Measurements from ENCODE around the gene MARVELD1. TPM values are rescaled to one million over a fixed set of nuclear protein-coding genes. Genes with fewer than 3 reads are reported as not detected.
A peak's percentile ranks its signal among the peaks of the same experiment; 100 is the strongest.
"Not testable (repeated sequence)": the region's sequence is repeated elsewhere in the genome, so short reads cannot be mapped to it uniquely, and the experiment has no call there.

Gene MARVELD1
- 4.6 and 5.6 TPM in 2 replicates for total RNA-seq

GRCh38 chr10:97713339-97713825 lies at the start of gene MARVELD1:
MARVELD1 (plus strand) TSS chr10:97713730; CDS start chr10:97713877, 147 bp downstream.
- Mint-ChIP-seq H3K27ac (peak within 1 kb of the TSS; percentile 97), H3K9me3 (no peaks in the 10 kb centered on the region), H3K4me1 (peaks cover 10% of the 10 kb centered on the region), H3K27me3 (peaks cover 26% of the 10 kb centered on the region), H3K4me3 (peak within 1 kb of the TSS; percentile 97), H3K36me3 (ENCODE audit: low read depth) (no peaks in the 10 kb centered on the region)
- intact Hi-C loops (cut with micrococcal nuclease), result no loop called here
- peak; percentile 62 for DNase-seq

GRCh38 chr10:97664282-97664850 lies 49.2 kb upstream of the MARVELD1 start:
- peaks cover 29% of the 10 kb centered on the region for H3K36me3 Mint-ChIP-seq (ENCODE audit: low read depth)

GRCh38 chr10:97666992-97667391 lies 46.5 kb upstream of the MARVELD1 start:
- Mint-ChIP-seq H3K36me3 (ENCODE audit: low read depth) (peaks cover 24% of the 10 kb centered on the region), H3K4me1 (no peaks in the 10 kb centered on the region), H3K4me3 (no peak overlapping the region), H3K27ac (no peak overlapping the region), H3K27me3 (no peaks in the 10 kb centered on the region), H3K9me3 (no peaks in the 10 kb centered on the region)
- no peak for DNase-seq
- intact Hi-C loops (cut with micrococcal nuclease), result no loop called here

More at GRCh38 chr10:97664282-97664850, 49.2 kb upstream of the MARVELD1 start:
- no peak for DNase-seq
- Mint-ChIP-seq H3K4me3 (no peak overlapping the region), H3K9me3 (no peaks in the 10 kb centered on the region), H3K27me3 (no peaks in the 10 kb centered on the region), H3K4me1 (no peaks in the 10 kb centered on the region), H3K27ac (no peak overlapping the region)
- intact Hi-C loops (cut with micrococcal nuclease), result no loop called here

- Mint-ChIP-seq H3K36me3 (ENCODE audit: low read depth) (peaks cover 25% of the 10 kb centered on the region), H3K4me3 (no peak overlapping the region), H3K27ac (no peak overlapping the region), H3K27me3 (no peaks in the 10 kb centered on the region), H3K4me1 (no peaks in the 10 kb centered on the region), H3K9me3 (no peaks in the 10 kb centered on the region)
- DNase-seq, result no peak
- intact Hi-C loops (cut with micrococcal nuclease), result no loop called here
Observed at GRCh38 chr10:97667463-97667862, 46.1 kb upstream of the MARVELD1 start.

- H3K36me3 Mint-ChIP-seq (ENCODE audit: low read depth), result peaks cover 23% of the 10 kb centered on the region
- no peaks in the 10 kb centered on the region for H3K27me3 Mint-ChIP-seq
- intact Hi-C loops (cut with micrococcal nuclease), result no loop called here
- no peak overlapping the region for H3K27ac Mint-ChIP-seq
- H3K4me1 Mint-ChIP-seq, result peaks cover 4% of the 10 kb centered on the region
- no peaks in the 10 kb centered on the region for H3K9me3 Mint-ChIP-seq
- H3K4me3 Mint-ChIP-seq, result no peak overlapping the region
- no peak for DNase-seq
Observed at GRCh38 chr10:97669571-97669970, 44.0 kb upstream of the MARVELD1 start.

GRCh38 chr10:97673736-97674525 lies 39.6 kb upstream of the MARVELD1 start:
- intact Hi-C loops (cut with micrococcal nuclease), result no loop called here
- H3K27me3 Mint-ChIP-seq, result no peaks in the 10 kb centered on the region
- no peak for DNase-seq
- no peaks in the 10 kb centered on the region for H3K9me3 Mint-ChIP-seq
- H3K4me3 Mint-ChIP-seq, result no peak overlapping the region
- H3K4me1 Mint-ChIP-seq, result peaks cover 8% of the 10 kb centered on the region
- peaks cover 16% of the 10 kb centered on the region for H3K36me3 Mint-ChIP-seq (ENCODE audit: low read depth)
- H3K27ac Mint-ChIP-seq, result peak overlapping the region; percentile 42

- no peaks in the 10 kb centered on the region for H3K27me3 Mint-ChIP-seq
- H3K4me3 Mint-ChIP-seq, result no peak overlapping the region
- DNase-seq, result no peak
- peaks cover 16% of the 10 kb centered on the region for H3K36me3 Mint-ChIP-seq (ENCODE audit: low read depth)
- intact Hi-C loops (cut with micrococcal nuclease), result no loop called here
- peaks cover 8% of the 10 kb centered on the region for H3K4me1 Mint-ChIP-seq
- no peak overlapping the region for H3K27ac Mint-ChIP-seq
- H3K9me3 Mint-ChIP-seq, result no peaks in the 10 kb centered on the region
Observed at GRCh38 chr10:97675222-97675621, 38.3 kb upstream of the MARVELD1 start.

- intact Hi-C loops (cut with micrococcal nuclease), result loop anchor here (1.0 kb wide), 3 partner anchors 9 to 54 kb away; no protein-coding TSS in a partner anchor
- peaks cover 8% of the 10 kb centered on the region for H3K4me1 Mint-ChIP-seq
- H3K4me3 Mint-ChIP-seq, result no peak overlapping the region
- H3K9me3 Mint-ChIP-seq, result no peaks in the 10 kb centered on the region
- H3K27ac Mint-ChIP-seq, result no peak overlapping the region
- H3K27me3 Mint-ChIP-seq, result no peaks in the 10 kb centered on the region
- DNase-seq, result peak; percentile 79
- peaks cover 14% of the 10 kb centered on the region for H3K36me3 Mint-ChIP-seq (ENCODE audit: low read depth)
Observed at GRCh38 chr10:97676770-97677581, 36.6 kb upstream of the MARVELD1 start.

GRCh38 chr10:97679594-97679993 lies 33.9 kb upstream of the MARVELD1 start:
- Mint-ChIP-seq H3K4me3 (no peak overlapping the region), H3K9me3 (no peaks in the 10 kb centered on the region), H3K4me1 (peaks cover 4% of the 10 kb centered on the region), H3K27ac (no peak overlapping the region), H3K36me3 (ENCODE audit: low read depth) (peaks cover 7% of the 10 kb centered on the region), H3K27me3 (no peaks in the 10 kb centered on the region)
- intact Hi-C loops (cut with micrococcal nuclease), result no loop called here
- DNase-seq, result no peak

GRCh38 chr10:97682042-97682441 lies 31.5 kb upstream of the MARVELD1 start:
- DNase-seq, result no peak
- H3K27ac Mint-ChIP-seq, result no peak overlapping the region
- no peaks in the 10 kb centered on the region for H3K27me3 Mint-ChIP-seq
- H3K9me3 Mint-ChIP-seq, result no peaks in the 10 kb centered on the region
- intact Hi-C loops (cut with micrococcal nuclease), result no loop called here
- peaks cover 7% of the 10 kb centered on the region for H3K4me1 Mint-ChIP-seq
- no peak overlapping the region for H3K4me3 Mint-ChIP-seq
- H3K36me3 Mint-ChIP-seq (ENCODE audit: low read depth), result no peaks in the 10 kb centered on the region

- Mint-ChIP-seq H3K4me3 (no peak overlapping the region), H3K4me1 (peaks cover 14% of the 10 kb centered on the region), H3K27me3 (peaks cover 2% of the 10 kb centered on the region), H3K9me3 (no peaks in the 10 kb centered on the region), H3K36me3 (ENCODE audit: low read depth) (no peaks in the 10 kb centered on the region), H3K27ac (no peak overlapping the region)
- intact Hi-C loops (cut with micrococcal nuclease), result no loop called here
- no peak for DNase-seq
Observed at GRCh38 chr10:97683556-97684367, 29.8 kb upstream of the MARVELD1 start.

GRCh38 chr10:97684368-97684713 lies 29.2 kb upstream of the MARVELD1 start:
- H3K27me3 Mint-ChIP-seq; H3K4me3 Mint-ChIP-seq; intact Hi-C loops (cut with micrococcal nuclease); H3K27ac Mint-ChIP-seq; H3K9me3 Mint-ChIP-seq; DNase-seq; H3K36me3 Mint-ChIP-seq (ENCODE audit: low read depth): not testable (repeated sequence)
- peaks cover 14% of the 10 kb centered on the region for H3K4me1 Mint-ChIP-seq

GRCh38 chr10:97684866-97685394 lies 28.6 kb upstream of the MARVELD1 start:
- Mint-ChIP-seq H3K9me3 (no peaks in the 10 kb centered on the region), H3K27me3 (peaks cover 2% of the 10 kb centered on the region), H3K27ac (no peak overlapping the region), H3K4me1 (peaks cover 14% of the 10 kb centered on the region), H3K36me3 (ENCODE audit: low read depth) (no peaks in the 10 kb centered on the region), H3K4me3 (no peak overlapping the region)
- intact Hi-C loops (cut with micrococcal nuclease), result no loop called here
- DNase-seq, result no peak
